GM23338 (cell line): ENCODE measurements around the gene MPL.
A peak's percentile ranks its signal among the peaks of the same experiment; 100 is the strongest.

ENCODE experiments used
- EZH2 ChIP-seq: fragments of 200-600 bp; sonication (generic); IDR thresholded peaks from one replicate; pipeline ENCODE4 v1.8.0; 2017; ENCODE audit warnings: antibody characterized with exemption, mild to moderate bottlenecking, low read depth; ENCODE audit not compliant: unreplicated experiment
- POLR2AphosphoS5 ChIP-seq: IDR thresholded peaks from 2 replicates; pipeline ENCODE4 v1.6.1; 2016; ENCODE audit warnings: antibody characterized with exemption, low read depth
- TF ChIP-seq, protein P1 (sequence below), 2 experiments: fragments of 200-600 bp in 1 of 2; sonication (generic) in 1 of 2; conservative IDR thresholded peaks; 2 replicates each; pipeline versions ENCODE4 v1.5.1 to v1.6.1; 2016 to 2017; ENCODE audit warnings: antibody characterized with exemption in 2 of 2, low read depth in 2 of 2, mild to moderate bottlenecking in 2 of 2, moderate library complexity in 1 of 2

DNA sequence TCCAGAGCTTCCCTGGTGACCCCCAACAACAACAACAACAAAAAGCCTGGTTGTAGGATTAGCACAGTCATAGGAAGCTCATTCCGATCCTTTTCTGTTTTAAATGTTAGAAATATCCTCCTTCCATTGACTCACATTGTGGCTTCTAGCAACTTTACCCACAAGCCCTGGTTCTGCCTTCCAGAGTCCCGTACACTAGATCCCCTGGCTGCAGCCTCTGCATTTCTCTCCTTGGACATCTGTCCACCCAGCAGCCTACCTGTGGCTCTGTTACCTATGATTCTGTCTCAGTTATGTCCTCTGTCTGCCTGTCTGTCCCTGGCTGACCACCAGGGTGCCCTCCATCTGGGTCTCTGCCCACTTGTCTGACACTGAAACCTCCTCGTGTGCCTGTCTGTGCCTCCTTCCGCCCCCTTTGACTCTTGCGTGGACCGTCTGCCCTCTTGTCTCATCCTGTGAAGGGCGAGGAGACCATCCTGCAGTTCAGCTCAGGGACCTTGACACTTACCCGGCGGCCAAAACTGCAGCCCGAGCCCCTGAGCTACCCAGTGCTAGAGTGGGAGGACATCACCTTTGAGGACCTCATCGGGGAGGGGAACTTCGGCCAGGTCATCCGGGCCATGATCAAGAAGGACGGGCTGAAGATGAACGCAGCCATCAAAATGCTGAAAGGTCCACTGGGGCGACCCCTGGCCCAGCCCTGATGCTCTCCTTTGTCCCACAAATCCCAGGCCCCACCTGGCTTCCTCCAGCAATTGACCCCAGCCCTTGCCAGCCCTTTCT is 20.7 kb upstream of the MPL start:
- TF ChIP-seq, protein P1, sequence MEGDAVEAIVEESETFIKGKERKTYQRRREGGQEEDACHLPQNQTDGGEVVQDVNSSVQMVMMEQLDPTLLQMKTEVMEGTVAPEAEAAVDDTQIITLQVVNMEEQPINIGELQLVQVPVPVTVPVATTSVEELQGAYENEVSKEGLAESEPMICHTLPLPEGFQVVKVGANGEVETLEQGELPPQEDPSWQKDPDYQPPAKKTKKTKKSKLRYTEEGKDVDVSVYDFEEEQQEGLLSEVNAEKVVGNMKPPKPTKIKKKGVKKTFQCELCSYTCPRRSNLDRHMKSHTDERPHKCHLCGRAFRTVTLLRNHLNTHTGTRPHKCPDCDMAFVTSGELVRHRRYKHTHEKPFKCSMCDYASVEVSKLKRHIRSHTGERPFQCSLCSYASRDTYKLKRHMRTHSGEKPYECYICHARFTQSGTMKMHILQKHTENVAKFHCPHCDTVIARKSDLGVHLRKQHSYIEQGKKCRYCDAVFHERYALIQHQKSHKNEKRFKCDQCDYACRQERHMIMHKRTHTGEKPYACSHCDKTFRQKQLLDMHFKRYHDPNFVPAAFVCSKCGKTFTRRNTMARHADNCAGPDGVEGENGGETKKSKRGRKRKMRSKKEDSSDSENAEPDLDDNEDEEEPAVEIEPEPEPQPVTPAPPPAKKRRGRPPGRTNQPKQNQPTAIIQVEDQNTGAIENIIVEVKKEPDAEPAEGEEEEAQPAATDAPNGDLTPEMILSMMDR (conservative IDR thresholded peaks at IDR 0.05; ENCODE audit: low read depth in 2 of 2): peak; percentile 31 to 38; a peak in 3 of 4 replicates
- TF ChIP-seq EZH2: no peak
- no peak for TF ChIP-seq POLR2AphosphoS5
